Esophagus muscularis mucosa (tissue), 3 donors: ENCODE data around the gene DGCR8.

Experiments used
- POLR2AphosphoS5 ChIP-seq, 2 donors: sonication (generic); formaldehyde crosslinking; IDR thresholded peaks; one replicate each; pipeline ENCODE4 v1.6.1; 2017; ENCODE audit warnings: antibody characterized with exemption in 2 of 2
- TF ChIP-seq, protein P1 (sequence below), 3 experiments: fragments of 200-600 bp in 2 of 3; fragments of 450-650 bp in 1 of 3; sonication (generic) in 2 of 3; IDR thresholded peaks; one replicate each; pipeline ENCODE4 v1.5.1; 2017 to 2019; ENCODE audit warnings: antibody characterized with exemption in 3 of 3, mild to moderate bottlenecking in 2 of 3, moderate library complexity in 1 of 3

GRCh38 chr22:20123366-20124082 is 43.5 kb downstream of the DGCR8 start:
- TF ChIP-seq, protein P1, sequence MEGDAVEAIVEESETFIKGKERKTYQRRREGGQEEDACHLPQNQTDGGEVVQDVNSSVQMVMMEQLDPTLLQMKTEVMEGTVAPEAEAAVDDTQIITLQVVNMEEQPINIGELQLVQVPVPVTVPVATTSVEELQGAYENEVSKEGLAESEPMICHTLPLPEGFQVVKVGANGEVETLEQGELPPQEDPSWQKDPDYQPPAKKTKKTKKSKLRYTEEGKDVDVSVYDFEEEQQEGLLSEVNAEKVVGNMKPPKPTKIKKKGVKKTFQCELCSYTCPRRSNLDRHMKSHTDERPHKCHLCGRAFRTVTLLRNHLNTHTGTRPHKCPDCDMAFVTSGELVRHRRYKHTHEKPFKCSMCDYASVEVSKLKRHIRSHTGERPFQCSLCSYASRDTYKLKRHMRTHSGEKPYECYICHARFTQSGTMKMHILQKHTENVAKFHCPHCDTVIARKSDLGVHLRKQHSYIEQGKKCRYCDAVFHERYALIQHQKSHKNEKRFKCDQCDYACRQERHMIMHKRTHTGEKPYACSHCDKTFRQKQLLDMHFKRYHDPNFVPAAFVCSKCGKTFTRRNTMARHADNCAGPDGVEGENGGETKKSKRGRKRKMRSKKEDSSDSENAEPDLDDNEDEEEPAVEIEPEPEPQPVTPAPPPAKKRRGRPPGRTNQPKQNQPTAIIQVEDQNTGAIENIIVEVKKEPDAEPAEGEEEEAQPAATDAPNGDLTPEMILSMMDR (IDR thresholded peaks at IDR 0.05): no peak
- TF ChIP-seq POLR2AphosphoS5 (IDR thresholded peaks at IDR 0.05): no peak
